ENCODE results near the gene ADAMTS3.

ADAMTS3 gene

DNA sequence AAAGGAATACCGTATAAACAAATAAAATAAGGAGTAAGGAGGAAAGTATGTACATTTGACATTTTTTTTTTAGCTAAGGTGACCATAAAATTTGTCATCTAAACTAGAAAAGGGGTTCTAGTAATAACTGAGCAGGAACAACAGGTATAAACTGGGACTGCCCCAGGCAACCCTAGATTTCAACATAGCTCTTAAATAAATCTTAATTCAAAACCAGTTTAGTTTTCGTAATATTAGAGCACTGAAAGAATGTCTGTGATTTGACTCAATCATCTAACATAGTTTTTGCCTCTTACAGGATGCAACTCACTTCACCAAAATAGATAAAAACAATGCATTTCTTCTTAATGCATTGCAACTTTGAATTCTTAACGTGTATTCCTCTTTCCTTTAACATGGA is 257.7 kb downstream of the ADAMTS3 start:
- DNase-seq (ENCODE audit: low read depth), result no peak

DNA sequence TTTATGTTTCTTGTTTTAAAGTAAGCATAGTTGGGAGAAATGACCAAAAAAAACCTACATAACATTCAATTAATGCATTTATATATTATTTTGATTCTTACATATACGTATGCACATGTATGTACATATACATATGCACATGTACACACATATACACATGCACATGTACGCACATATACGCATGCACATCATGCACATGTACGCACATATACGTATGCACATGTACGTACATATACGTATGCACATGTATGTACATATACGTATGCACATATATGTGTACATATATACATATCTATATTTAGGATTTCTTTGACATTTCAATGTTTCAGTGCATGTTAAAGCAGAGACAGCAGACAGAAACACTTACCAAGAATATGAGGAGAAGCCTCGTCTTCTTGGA is 263.4 kb downstream of the ADAMTS3 start:
- no peak overlapping the region for H3K4me3 ChIP-seq (ENCODE audit: low read length)
- TF ChIP-seq, protein P1, sequence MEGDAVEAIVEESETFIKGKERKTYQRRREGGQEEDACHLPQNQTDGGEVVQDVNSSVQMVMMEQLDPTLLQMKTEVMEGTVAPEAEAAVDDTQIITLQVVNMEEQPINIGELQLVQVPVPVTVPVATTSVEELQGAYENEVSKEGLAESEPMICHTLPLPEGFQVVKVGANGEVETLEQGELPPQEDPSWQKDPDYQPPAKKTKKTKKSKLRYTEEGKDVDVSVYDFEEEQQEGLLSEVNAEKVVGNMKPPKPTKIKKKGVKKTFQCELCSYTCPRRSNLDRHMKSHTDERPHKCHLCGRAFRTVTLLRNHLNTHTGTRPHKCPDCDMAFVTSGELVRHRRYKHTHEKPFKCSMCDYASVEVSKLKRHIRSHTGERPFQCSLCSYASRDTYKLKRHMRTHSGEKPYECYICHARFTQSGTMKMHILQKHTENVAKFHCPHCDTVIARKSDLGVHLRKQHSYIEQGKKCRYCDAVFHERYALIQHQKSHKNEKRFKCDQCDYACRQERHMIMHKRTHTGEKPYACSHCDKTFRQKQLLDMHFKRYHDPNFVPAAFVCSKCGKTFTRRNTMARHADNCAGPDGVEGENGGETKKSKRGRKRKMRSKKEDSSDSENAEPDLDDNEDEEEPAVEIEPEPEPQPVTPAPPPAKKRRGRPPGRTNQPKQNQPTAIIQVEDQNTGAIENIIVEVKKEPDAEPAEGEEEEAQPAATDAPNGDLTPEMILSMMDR (conservative IDR thresholded peaks at IDR 0.05; ENCODE audit: low read depth, low read length), result no peak
- DNase-seq (ENCODE audit: low read depth), result no peak

More for the DNA sequence above, 257.7 kb downstream of the ADAMTS3 start:
- TF ChIP-seq, protein P1 (conservative IDR thresholded peaks at IDR 0.05; ENCODE audit: low read depth, low read length), result no peak
- no peak overlapping the region for H3K4me3 ChIP-seq (ENCODE audit: low read length)

DNA sequence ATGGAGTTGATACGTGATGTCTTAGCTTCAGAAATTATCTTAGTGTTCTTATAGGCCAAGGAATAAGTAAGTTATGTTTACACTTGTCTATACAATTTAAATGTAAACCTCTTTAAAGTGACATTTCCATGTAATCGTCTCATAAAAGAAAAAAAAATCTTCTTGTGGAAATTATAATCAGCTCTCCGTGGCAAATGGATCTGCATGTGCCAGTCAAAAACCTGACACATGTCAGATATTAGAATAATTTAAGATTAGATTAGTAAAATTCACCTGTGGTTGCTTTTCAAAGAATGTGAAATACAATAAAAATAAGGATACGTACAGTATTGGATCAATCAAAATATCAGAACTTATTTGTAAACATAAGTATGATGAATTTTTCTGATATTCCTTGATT is 263.9 kb downstream of the ADAMTS3 start:
- DNase-seq (ENCODE audit: low read depth), result no peak
- H3K4me3 ChIP-seq (ENCODE audit: low read length), result no peak overlapping the region
- TF ChIP-seq, protein P1 (conservative IDR thresholded peaks at IDR 0.05; ENCODE audit: low read depth, low read length), result no peak

DNA sequence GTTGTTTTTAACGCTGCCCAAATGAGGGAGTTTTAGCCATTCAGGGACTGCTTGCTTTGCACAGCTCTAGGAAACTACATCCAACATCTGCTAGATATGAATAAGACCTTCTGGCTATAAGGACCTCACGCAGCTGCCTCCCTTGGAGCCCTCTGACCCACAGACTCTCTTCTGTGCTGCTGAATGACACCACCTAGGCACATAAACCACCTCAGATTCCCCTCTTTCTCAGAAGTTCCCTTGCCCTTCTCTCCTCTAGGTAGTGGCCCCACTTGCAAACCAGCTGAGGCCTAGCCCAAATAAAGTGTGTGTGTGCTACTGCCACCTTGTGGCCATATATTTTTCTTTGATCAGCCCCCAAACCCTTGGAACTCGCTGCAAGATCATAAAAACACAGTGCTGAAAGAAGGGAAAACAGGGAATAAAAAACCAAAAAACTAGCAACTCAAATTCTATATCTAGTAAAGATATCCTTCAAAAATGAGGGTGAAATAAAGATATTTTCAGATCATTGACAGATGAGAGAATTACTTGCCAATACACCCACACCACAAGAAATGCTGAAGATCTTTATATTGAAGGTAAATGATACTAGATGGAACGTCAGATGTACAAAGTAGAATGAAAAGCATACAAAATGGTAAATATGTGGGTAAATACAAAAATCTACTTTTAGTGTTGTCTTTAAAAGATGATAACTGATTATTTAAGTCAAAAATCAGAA is 265.9 kb downstream of the ADAMTS3 start:
- H3K4me3 ChIP-seq (ENCODE audit: low read length), result no peak overlapping the region
- TF ChIP-seq, protein P1 (conservative IDR thresholded peaks at IDR 0.05; ENCODE audit: low read depth, low read length), result peak; percentile 67
- no peak for DNase-seq (ENCODE audit: low read depth)

DNA sequence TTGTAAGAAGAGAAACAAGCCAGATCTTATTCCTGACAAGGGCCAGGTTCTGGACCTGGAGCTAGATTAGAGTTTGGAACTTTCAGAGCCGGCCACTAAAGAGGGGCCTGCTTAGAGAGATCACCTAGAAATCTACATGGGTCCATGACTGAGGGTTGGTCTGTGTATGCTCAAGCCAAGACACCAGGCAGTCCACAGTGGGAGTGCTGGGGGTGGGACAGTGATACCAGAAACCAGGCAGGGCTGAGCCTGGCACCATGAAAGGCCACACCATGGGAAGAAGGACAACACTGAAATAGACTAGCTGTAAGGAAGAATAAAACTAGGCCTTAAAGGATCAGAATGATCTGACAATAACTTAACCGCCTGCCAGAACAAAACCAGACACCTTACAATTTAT is 267.3 kb downstream of the ADAMTS3 start:
- no peak for DNase-seq (ENCODE audit: low read depth)
- H3K4me3 ChIP-seq (ENCODE audit: low read length), result no peak overlapping the region
- TF ChIP-seq, protein P1 (conservative IDR thresholded peaks at IDR 0.05; ENCODE audit: low read depth, low read length), result no peak

DNA sequence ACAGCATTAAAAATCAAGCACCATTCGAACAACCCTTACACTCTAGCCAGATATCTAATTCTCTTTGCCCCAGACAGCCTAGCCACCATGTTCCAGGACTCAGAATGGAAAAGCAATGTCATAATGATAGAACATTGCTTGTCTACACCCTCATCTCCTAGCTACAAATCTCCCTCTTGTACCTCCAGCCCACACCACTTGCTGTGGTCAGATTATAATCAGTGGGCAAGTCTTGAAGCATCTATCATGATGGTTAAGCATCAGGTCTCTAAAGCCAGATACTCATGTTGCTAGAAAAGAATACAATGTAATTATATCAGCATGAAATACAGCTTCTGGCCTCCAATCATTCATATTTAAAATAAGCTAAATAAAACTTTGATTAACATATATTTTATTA is 268.9 kb downstream of the ADAMTS3 start:
- TF ChIP-seq, protein P1 (conservative IDR thresholded peaks at IDR 0.05; ENCODE audit: low read depth, low read length), result no peak
- H3K4me3 ChIP-seq (ENCODE audit: low read length), result no peak overlapping the region
- no peak for DNase-seq (ENCODE audit: low read depth)

DNA sequence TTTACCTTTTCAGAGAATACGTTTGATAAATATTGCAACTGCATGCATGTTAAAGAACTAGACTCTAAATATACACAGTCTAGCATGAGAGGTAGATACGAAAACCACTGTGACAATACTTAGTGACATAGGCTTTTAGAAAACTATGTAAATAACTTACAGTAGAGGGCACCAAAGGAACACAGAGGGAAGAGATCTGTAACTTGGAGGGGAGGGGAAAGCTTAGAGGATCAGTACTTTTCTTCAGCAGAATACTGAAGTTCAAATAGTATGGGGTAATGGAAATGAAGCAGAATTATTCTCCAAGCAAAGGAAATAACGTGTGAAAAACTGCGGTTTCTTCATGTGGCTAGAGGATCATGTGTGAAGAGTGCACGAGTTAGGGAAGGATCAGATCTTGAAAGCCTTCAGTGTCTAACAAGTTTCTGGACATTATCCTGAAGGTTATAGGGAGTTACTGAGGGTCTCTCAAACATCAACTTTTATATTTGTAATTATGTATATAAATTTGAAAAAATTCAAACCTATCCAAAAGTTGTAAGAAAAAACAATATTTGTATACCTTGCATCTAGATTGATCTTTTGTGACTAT is 273.0 kb downstream of the ADAMTS3 start:
- TF ChIP-seq, protein P1 (conservative IDR thresholded peaks at IDR 0.05; ENCODE audit: low read depth, low read length), result peak; percentile 63
- DNase-seq (ENCODE audit: low read depth), result peak; percentile 20
- H3K4me3 ChIP-seq (ENCODE audit: low read length), result no peak overlapping the region
